ENCODE data around the gene B4GALT6.

The B4GALT6 gene

GRCh38 chr18:31618801-31619200 lies 65.6 kb downstream of the B4GALT6 start:
- TF ChIP-seq, protein P1, sequence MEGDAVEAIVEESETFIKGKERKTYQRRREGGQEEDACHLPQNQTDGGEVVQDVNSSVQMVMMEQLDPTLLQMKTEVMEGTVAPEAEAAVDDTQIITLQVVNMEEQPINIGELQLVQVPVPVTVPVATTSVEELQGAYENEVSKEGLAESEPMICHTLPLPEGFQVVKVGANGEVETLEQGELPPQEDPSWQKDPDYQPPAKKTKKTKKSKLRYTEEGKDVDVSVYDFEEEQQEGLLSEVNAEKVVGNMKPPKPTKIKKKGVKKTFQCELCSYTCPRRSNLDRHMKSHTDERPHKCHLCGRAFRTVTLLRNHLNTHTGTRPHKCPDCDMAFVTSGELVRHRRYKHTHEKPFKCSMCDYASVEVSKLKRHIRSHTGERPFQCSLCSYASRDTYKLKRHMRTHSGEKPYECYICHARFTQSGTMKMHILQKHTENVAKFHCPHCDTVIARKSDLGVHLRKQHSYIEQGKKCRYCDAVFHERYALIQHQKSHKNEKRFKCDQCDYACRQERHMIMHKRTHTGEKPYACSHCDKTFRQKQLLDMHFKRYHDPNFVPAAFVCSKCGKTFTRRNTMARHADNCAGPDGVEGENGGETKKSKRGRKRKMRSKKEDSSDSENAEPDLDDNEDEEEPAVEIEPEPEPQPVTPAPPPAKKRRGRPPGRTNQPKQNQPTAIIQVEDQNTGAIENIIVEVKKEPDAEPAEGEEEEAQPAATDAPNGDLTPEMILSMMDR (conservative IDR thresholded peaks at IDR 0.05; ENCODE audit: control insufficient read depth, insufficient read depth, low read depth, low read length): no peak
- DNase-seq (ENCODE audit: low read depth): no peak
- no peak overlapping the region for H3K4me3 ChIP-seq (ENCODE audit: control insufficient read depth, low read depth, low read length)

- H3K4me3 ChIP-seq (ENCODE audit: control insufficient read depth, low read depth, low read length): no peak overlapping the region
- DNase-seq (ENCODE audit: low read depth): no peak
- TF ChIP-seq, protein P1 (conservative IDR thresholded peaks at IDR 0.05; ENCODE audit: control insufficient read depth, insufficient read depth, low read depth, low read length): no peak
These were observed 67.2 kb downstream of the B4GALT6 start for GRCh38 chr18:31617031-31617717.

- TF ChIP-seq, protein P1 (conservative IDR thresholded peaks at IDR 0.05; ENCODE audit: control insufficient read depth, insufficient read depth, low read depth, low read length): no peak
- H3K4me3 ChIP-seq (ENCODE audit: control insufficient read depth, low read depth, low read length): no peak overlapping the region
- no peak for DNase-seq (ENCODE audit: low read depth)
These were observed 67.8 kb downstream of the B4GALT6 start for GRCh38 chr18:31616586-31616985.

DNA sequence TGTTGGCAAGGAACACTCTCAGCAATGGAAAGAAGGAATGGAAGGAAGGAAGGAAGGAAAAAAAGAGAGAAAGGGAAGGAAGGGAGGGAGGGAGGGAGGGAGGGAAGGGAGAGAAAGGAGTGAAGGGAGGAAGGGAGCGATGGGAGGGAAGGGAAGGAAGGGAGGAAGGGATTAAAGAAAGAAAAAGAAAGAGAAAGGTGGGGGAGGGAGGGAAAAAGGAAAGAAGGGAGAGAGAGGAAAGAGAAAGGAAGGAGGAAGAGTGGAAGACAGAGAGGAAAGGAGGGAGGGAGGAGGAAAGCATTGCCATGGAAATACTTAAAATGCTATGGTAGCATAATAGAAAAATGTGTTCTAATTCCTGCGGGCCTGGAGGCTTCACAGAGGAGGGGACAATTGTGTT lies 70.3 kb downstream of the B4GALT6 start:
- TF ChIP-seq, protein P1 (conservative IDR thresholded peaks at IDR 0.05; ENCODE audit: control insufficient read depth, insufficient read depth, low read depth, low read length): no peak
- no peak for DNase-seq (ENCODE audit: low read depth)
- no peak overlapping the region for H3K4me3 ChIP-seq (ENCODE audit: control insufficient read depth, low read depth, low read length)

DNA sequence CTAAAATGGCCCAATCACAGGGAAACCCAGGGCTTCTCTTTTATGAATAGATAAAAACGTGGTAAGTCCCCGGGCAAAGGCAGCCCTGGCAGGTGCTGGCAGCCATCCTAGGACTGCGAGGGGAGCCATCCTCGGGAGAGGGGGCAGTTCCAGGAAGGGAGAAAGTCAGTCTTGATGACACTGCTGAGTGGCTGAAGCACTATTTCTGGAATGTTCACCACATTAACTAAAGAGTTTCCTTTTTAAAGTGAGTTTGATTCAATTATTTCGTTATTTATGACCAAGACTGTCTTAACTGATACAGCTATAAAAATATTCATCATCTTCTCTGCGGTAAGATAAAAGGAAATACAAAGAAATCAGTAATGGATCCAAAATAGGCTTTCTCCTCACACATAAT lies 72.3 kb downstream of the B4GALT6 start:
- TF ChIP-seq, protein P1 (conservative IDR thresholded peaks at IDR 0.05; ENCODE audit: control insufficient read depth, insufficient read depth, low read depth, low read length): no peak
- no peak for DNase-seq (ENCODE audit: low read depth)
- no peak overlapping the region for H3K4me3 ChIP-seq (ENCODE audit: control insufficient read depth, low read depth, low read length)

GRCh38 chr18:31611511-31611910 lies 72.9 kb downstream of the B4GALT6 start:
- no peak for DNase-seq (ENCODE audit: low read depth)
- TF ChIP-seq, protein P1 (conservative IDR thresholded peaks at IDR 0.05; ENCODE audit: control insufficient read depth, insufficient read depth, low read depth, low read length): no peak
- no peak overlapping the region for H3K4me3 ChIP-seq (ENCODE audit: control insufficient read depth, low read depth, low read length)
